Umbilical cord (tissue), 2 donors: ENCODE data around the gene PLBD2. TPM values are rescaled to one million over a fixed set of nuclear protein-coding genes. Genes with fewer than 3 reads are reported as not detected.

Experiments used
- DNase-seq: peaks from one replicate; pipeline ENCODE4 v3.0.0-alpha.2; 2015; ENCODE audit warnings: low spot score
- total RNA-seq: library from RNA; depleted of rRNA; stranded (reverse); fragments of >200 nt; gene quantifications from one replicate; pipeline ENCODE4 v1.2.3, GENCODE V29; 2014; ENCODE audit warnings: low replicate concordance; ENCODE audit not compliant: insufficient read depth

The PLBD2 gene
- 19.3 TPM for total RNA-seq

GRCh38 chr12:113358381-113359132, at the start of gene PLBD2:
TSS of gene PLBD2 (plus strand) at chr12:113358587. CDS start at chr12:113358601, 14 bp downstream.
- DNase-seq: peak; percentile 96

- no peak for DNase-seq
These were observed 47.9 kb upstream of the PLBD2 start for GRCh38 chr12:113310489-113310888.

GRCh38 chr12:113314121-113314529, 44.3 kb upstream of the PLBD2 start:
- DNase-seq: no peak

- no peak for DNase-seq
These were observed 43.0 kb upstream of the PLBD2 start for GRCh38 chr12:113315358-113315757.

GRCh38 chr12:113316155-113316554, 42.2 kb upstream of the PLBD2 start:
- no peak for DNase-seq

GRCh38 chr12:113317122-113317521, 41.3 kb upstream of the PLBD2 start:
- DNase-seq: no peak

- DNase-seq: no peak
These were observed 40.2 kb upstream of the PLBD2 start for GRCh38 chr12:113318046-113318656.

GRCh38 chr12:113318900-113319628, 39.3 kb upstream of the PLBD2 start:
- no peak for DNase-seq

GRCh38 chr12:113320401-113320800, 38.0 kb upstream of the PLBD2 start:
- no peak for DNase-seq

GRCh38 chr12:113322343-113322742, 36.0 kb upstream of the PLBD2 start:
- no peak for DNase-seq

GRCh38 chr12:113325916-113326315, 32.5 kb upstream of the PLBD2 start:
- DNase-seq: no peak

- DNase-seq: no peak
These were observed 31.5 kb upstream of the PLBD2 start for GRCh38 chr12:113326775-113327395.

GRCh38 chr12:113328368-113328889, 30.0 kb upstream of the PLBD2 start:
- no peak for DNase-seq

GRCh38 chr12:113329022-113329790, 29.2 kb upstream of the PLBD2 start:
- no peak for DNase-seq

- DNase-seq: no peak
These were observed 28.5 kb upstream of the PLBD2 start for GRCh38 chr12:113329791-113330417.

- DNase-seq: no peak
These were observed 27.9 kb upstream of the PLBD2 start for GRCh38 chr12:113330505-113330904.

GRCh38 chr12:113332688-113333417, 25.5 kb upstream of the PLBD2 start:
- DNase-seq: no peak

- no peak for DNase-seq
These were observed 25.0 kb upstream of the PLBD2 start for GRCh38 chr12:113333418-113333750.

GRCh38 chr12:113333877-113334785, 24.3 kb upstream of the PLBD2 start:
- peak; percentile 16 for DNase-seq
